Subcutaneous adipose tissue (tissue), 4 donors: ENCODE data around the gene MAP2K2. TPM values are rescaled to one million over a fixed set of nuclear protein-coding genes. Genes with fewer than 3 reads are reported as not detected.

ENCODE experiments used
- total RNA-seq, 4 donors: library from RNA; depleted of rRNA; stranded (reverse); fragments of >200 nt; gene quantifications; one replicate each; pipeline ENCODE4 v1.1.0, GENCODE V29; 2016
- TF ChIP-seq, protein P1 (sequence below): fragments of 450-650 bp; IDR thresholded peaks from one replicate; pipeline ENCODE4 v1.5.1; 2016; ENCODE audit warnings: low read depth, mild to moderate bottlenecking, control low read depth, antibody characterized with exemption, moderate library complexity

The MAP2K2 gene
- total RNA-seq, 4 donors from 2014 or later: 39.3 to 66.1 (median 56.3) TPM

DNA sequence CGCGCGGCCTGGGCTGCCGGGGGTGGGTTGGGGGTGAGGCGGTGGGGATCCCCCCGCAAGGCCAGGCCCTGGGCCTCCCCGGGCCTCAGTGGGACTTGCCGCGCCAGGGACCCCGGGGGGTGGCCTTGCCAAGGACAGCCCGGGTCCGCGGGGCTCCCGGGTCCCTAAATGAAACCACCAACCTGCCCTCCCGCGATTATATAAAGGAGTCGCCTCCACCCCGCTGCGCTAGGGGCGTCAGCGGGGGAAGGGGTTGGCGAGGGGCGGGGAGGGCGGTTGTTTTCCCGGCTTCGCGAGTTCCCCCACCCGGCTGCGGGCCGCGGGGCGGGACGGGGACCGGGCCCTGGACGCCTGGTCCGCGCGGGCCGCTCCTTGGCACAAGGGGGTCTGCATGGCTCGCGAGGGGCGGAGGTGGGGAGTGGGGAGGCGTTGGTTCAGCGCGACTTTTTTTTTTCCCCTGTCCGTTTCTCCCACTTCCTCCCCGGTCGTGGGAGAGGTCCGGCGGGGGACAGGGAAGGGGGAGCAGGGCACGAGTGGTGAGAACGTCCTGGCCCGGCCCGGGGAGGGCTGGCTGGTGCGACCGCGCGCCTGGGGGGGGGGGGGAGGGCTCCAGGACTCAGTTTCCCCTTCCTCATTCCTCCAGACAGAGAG lies 56.4 kb downstream of the MAP2K2 start:
- TF ChIP-seq, protein P1, sequence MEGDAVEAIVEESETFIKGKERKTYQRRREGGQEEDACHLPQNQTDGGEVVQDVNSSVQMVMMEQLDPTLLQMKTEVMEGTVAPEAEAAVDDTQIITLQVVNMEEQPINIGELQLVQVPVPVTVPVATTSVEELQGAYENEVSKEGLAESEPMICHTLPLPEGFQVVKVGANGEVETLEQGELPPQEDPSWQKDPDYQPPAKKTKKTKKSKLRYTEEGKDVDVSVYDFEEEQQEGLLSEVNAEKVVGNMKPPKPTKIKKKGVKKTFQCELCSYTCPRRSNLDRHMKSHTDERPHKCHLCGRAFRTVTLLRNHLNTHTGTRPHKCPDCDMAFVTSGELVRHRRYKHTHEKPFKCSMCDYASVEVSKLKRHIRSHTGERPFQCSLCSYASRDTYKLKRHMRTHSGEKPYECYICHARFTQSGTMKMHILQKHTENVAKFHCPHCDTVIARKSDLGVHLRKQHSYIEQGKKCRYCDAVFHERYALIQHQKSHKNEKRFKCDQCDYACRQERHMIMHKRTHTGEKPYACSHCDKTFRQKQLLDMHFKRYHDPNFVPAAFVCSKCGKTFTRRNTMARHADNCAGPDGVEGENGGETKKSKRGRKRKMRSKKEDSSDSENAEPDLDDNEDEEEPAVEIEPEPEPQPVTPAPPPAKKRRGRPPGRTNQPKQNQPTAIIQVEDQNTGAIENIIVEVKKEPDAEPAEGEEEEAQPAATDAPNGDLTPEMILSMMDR: no peak

DNA sequence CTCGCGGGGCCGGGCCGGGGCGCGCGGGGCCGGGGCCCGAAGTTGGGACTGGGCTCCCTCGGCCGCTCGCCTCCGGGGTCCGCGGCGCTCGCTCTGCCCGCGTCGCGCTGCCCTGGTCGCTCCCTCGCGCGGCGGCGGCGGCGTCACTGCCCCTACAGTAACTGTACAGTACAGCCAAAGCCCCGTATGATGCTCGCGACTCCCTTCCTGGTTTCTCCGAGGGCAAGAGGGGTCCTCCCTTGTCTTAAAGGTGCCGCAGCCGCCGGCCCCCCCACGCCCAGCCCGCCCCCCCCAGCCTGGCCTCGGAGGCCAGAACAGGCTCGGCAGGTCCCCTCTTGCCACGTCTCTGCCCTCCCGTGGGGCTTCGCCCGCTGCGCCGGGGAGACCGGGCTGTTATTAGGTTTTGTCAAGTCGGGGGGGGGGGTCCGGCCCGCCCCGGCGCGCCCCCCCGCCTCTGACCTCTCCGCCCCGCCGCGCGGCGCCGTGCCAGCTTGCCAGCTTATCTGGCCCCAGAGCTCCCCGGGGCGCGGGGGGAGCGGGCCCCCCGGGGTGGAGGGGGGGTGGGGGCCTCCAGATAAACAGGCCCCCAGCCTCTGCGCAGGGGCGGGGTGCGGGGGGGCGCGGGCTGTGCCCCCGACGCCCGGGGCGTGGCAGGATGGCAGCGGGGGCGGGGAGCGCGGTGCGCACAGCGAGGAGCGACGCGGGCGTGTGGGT lies 57.1 kb downstream of the MAP2K2 start, which contains the start of gene ZBTB7A:
Gene ZBTB7A, minus strand, starts transcription at position 218 of the 714 bp plus-strand sequence. CDS start 11,667 bp downstream, outside the sequence.
- TF ChIP-seq, protein P1: no peak

DNA sequence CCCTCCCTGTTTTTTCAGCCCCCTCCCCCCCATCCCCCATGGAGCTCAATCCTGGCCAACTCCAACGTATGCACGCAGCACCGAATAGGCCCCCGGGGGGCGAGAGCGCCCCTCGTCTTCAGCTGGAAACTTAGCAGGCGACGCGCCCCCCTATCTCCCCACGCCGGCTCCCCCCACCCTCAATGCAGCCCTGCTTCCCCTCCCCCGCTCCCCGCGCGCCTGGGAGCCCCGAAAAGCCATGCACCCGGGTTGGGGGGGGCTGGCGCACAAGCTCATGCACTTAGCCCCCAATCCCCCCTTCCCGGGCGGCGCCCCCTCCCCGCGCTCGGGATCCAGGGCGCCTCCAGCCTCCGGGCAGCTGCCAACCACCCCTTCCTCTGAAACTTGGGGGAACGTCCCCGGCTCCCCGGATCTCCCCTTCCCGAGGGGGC lies 57.7 kb downstream of the MAP2K2 start:
- TF ChIP-seq, protein P1: no peak

DNA sequence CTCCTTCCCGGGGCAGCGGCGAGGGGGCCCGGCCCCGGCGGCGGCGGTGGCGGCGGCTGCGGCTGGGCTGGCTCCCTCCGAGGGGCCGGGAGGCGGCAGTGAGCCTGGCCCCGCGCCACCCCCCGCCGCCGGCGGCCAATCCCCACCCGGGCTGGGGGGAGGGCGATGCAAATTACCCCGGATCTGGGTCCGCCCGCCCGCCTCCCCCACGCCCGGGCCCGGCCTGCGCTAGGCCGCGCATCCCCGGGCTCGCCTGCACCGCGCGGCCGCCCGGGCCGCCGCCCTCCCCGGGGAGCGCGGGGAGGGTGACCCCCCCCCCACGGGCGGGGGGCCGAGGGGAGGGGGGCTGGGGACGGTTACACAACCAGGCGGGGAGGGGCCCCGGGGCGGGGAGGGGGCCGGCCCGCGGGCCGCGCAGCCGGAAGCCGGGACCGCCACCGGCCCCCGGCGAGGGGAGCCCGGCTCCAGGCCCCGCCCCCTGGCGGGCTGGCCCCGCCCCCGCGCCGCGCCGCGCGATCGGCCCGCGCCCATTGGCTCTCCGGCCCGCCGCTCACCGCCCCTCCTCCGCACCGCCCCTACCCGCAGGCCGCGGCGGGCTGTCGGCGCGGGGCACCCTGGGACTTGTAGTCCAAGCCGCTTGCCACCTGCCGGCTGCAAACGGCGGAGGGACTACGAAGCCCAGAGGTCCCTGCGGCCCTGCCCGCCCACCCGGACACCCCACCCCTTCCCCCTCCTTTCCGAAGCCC lies 58.3 kb downstream of the MAP2K2 start:
- TF ChIP-seq, protein P1: no peak

DNA sequence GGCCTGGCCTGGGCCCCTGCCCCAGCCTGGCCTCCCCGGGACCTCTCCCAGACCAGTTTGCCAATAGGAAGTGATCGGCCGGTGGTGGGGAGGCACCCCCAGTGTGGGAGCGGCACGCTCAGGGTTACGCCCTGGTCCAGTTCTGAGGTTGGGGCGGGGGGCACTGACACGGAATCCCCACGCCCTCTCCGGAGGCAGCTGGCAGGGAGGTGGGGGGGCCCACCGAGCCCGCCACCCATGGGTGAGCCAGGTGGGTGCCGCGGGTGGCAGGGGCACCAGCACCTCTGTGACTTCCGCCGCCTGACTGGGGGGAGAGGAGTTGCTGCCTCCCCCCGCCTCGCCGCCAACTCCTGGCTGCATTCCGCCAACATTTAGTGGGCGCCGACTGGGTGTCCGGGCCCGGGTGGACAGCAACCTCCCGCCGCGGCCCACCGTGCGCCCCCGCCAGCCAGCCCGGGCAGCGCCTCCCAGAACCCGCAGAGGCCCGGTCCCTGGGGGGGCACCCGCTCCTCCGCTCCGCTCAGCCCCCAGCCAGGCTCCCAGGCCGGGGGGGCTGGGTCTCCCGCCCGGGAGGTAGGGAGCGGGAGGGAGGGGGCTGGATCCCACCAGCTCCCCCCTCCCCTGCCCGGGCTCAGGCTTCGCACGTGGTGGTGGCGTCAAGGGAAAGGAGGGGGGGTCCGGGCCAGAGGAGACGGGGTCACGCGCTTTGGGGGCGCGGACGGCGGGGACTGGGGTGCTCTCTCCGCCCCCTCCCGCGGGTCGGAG lies 59.2 kb downstream of the MAP2K2 start:
- TF ChIP-seq, protein P1: no peak

DNA sequence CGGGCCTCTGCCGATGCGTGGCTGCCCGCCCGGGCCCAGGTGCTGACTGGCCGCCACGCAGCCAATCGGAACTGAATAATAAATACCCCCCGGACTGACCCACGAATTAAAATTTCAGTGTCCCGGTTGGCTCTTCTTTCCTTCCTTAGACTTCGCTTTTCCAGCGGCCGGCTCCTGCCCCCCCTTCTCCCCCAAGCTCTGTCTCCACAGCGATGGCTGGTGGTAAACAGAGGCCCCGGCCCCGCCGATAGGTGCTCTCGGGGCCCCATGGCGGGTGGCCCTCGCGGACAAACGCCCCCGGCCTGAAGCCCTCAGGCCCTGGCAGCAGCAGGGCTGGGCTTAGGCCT lies 59.8 kb downstream of the MAP2K2 start:
- TF ChIP-seq, protein P1: no peak
